HUES48 (cell line): ENCODE measurements around the gene PFDN6.
"Not testable (repeated sequence)": the region's sequence is repeated elsewhere in the genome, so short reads cannot be mapped to it uniquely, and the experiment has no call there.

ENCODE experiments used
- H3K27ac ChIP-seq: one replicate; pipeline ENCODE4 v1.7.0; 2013; ENCODE audit warnings: low read depth, low read length, inconsistent platforms
- H3K27me3 ChIP-seq: 2 replicates; pipeline ENCODE4 v1.6.1; 2013; ENCODE audit warnings: mild to moderate bottlenecking, low read length; ENCODE audit not compliant: control insufficient read depth, insufficient read depth
- H3K36me3 ChIP-seq: 2 replicates; pipeline ENCODE4 v1.6.1; 2013; ENCODE audit warnings: low read length; ENCODE audit not compliant: control insufficient read depth, insufficient read depth
- H3K4me1 ChIP-seq: 2 replicates; pipeline ENCODE4 v1.6.1; 2013; ENCODE audit warnings: mild to moderate bottlenecking, low read length; ENCODE audit not compliant: control insufficient read depth, insufficient read depth
- H3K4me3 ChIP-seq: 2 replicates; pipeline ENCODE4 v1.5.1; 2013; ENCODE audit warnings: mild to moderate bottlenecking, low read depth, low read length
- H3K9ac ChIP-seq: 2 replicates; pipeline ENCODE4 v1.6.1; 2013; ENCODE audit warnings: mild to moderate bottlenecking, low read depth, low read length, moderate library complexity
- H3K9me3 ChIP-seq: 2 replicates; pipeline ENCODE4 v1.6.1; 2013; ENCODE audit warnings: low read length; ENCODE audit not compliant: control insufficient read depth, insufficient read depth

The PFDN6 gene

DNA sequence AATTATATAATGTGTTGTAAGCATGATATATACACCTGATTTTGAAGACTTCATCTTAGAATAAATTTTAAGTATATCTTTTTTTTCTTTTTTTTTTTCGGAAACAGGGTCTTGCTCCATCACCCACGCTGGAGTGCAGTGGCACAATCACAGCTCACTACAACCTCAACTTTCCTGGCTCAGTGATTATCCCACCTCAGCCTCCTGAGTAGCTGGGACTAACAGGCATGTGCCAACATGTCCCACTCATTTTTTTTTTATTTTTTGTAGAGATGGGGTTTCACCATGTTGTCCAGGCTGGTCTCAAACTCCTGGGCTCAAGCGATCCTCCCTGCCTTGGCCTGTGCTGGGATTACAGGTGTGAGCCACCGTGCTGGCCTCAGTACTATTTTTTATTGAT is 34.8 kb upstream of the PFDN6 start:
- H3K9ac ChIP-seq: no peak overlapping the region
- H3K27ac ChIP-seq: no peak overlapping the region
- no peaks in the 10 kb centered on the region for H3K4me1 ChIP-seq
- H3K27me3 ChIP-seq: no peaks in the 10 kb centered on the region
- H3K9me3 ChIP-seq: no peaks in the 10 kb centered on the region
- H3K36me3 ChIP-seq: peaks cover 16% of the 10 kb centered on the region
- no peak overlapping the region for H3K4me3 ChIP-seq

DNA sequence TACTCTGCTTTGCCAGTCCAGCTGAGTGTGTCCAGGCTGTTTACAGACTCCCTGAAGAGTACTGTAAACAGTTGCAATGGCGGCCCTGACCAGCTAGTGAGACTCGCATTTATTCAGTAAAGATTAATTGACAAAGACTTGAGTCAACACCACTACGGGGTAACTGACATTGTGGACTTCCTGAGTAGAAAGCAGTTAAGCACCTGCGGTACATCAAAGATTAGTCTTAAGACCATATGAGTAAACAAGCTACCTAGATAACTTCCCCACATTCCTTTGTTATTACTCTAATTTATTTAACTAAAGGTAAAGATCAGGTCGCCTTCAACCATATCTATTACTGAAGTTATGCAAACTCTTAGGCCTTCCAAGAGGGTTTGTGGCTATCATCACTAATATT is 30.4 kb upstream of the PFDN6 start:
- no peaks in the 10 kb centered on the region for H3K4me1 ChIP-seq
- no peak overlapping the region for H3K27ac ChIP-seq
- H3K4me3 ChIP-seq: no peak overlapping the region

GRCh38 chr6:33262490-33262889 is 26.9 kb upstream of the PFDN6 start:
- H3K36me3 ChIP-seq: peaks cover 67% of the 10 kb centered on the region
- not testable (repeated sequence) for H3K4me1 ChIP-seq, H3K9ac ChIP-seq, H3K9me3 ChIP-seq, H3K27ac ChIP-seq, H3K4me3 ChIP-seq, H3K27me3 ChIP-seq

More for the DNA sequence above, 30.4 kb upstream of the PFDN6 start:
- Histone ChIP-seq H3K27me3 (no peaks in the 10 kb centered on the region), H3K9me3 (no peaks in the 10 kb centered on the region), H3K36me3 (peaks cover 38% of the 10 kb centered on the region), H3K9ac (no peak overlapping the region)

- H3K27me3 ChIP-seq: no peaks in the 10 kb centered on the region
- H3K27ac ChIP-seq: no peak overlapping the region
- no peaks in the 10 kb centered on the region for H3K9me3 ChIP-seq
- H3K4me3 ChIP-seq: no peak overlapping the region
- peaks cover 79% of the 10 kb centered on the region for H3K36me3 ChIP-seq
- no peak overlapping the region for H3K9ac ChIP-seq
- no peaks in the 10 kb centered on the region for H3K4me1 ChIP-seq
Measured at GRCh38 chr6:33264015-33264414, 25.4 kb upstream of the PFDN6 start.

- Histone ChIP-seq H3K36me3 (peaks cover 72% of the 10 kb centered on the region), H3K9ac (peak overlapping the region; percentile 97)
Measured at GRCh38 chr6:33271117-33271467, 18.3 kb upstream of the PFDN6 start.

DNA sequence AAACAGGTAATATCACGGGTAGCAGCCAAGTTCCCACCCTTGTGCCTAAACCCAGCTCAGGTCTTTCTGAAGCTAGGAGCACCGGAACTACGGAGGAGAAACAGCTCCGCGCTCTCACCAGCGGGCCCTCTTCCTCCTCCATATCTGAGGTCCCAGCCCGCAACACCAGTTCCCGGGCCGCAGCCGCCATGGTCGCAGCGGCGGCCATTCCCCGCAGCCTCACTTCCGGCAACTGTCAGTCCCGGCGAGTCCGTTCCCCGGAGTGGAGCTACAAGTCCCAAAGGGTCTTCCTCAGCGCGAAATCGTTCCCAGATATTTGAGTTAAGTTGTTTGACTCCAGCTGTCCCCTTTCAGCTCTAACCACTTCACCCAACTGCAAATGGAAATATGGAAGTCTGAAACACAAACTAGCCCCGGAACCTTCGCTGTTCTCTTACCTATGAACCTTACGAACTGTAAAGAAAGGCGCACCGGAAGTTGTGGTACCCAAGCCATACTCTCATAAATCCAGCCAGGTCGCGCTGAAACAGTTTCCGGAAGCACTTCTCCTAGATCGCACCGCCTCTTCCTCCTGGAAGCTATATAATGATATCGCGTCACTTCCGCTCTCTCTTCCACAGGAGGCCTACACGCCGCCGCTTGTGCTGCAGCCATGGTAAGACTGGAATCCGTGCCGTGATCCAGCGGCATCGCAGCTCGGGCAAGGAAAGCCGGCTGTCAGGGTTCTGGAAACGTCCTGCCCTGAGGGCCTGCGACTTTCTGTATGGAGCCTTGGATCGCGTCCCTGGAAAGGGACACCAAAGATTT is 17.7 kb upstream of the PFDN6 start, which contains the start of the genes RPS18 and VPS52:
Gene RPS18, plus strand, starts transcription at position 608 of the 807 bp plus-strand sequence. Its CDS starts 45 bp downstream, at position 653.
Gene VPS52, minus strand, starts transcription at position 409 of the 807 bp plus-strand sequence. Its CDS starts 201 bp downstream, at position 208.
- Histone ChIP-seq H3K27ac (peak within 1 kb of the TSS; percentile 98), H3K9me3 (no peaks in the 10 kb centered on the region), H3K4me1 (peaks cover 19% of the 10 kb centered on the region), H3K4me3 (peak within 1 kb of the TSS; percentile 99), H3K9ac (peak within 1 kb of the TSS; percentile 97), H3K36me3 (peaks cover 72% of the 10 kb centered on the region), H3K27me3 (no peaks in the 10 kb centered on the region)

More at GRCh38 chr6:33271117-33271467, 18.3 kb upstream of the PFDN6 start:
- Histone ChIP-seq H3K4me1 (peaks cover 19% of the 10 kb centered on the region), H3K27ac (peak overlapping the region; percentile 98), H3K27me3 (no peaks in the 10 kb centered on the region), H3K9me3 (no peaks in the 10 kb centered on the region), H3K4me3 (peak overlapping the region; percentile 99)

GRCh38 chr6:33272275-33273128 is 16.9 kb upstream of the PFDN6 start:
- peak overlapping the region; percentile 99 for H3K4me3 ChIP-seq
- no peaks in the 10 kb centered on the region for H3K9me3 ChIP-seq
- peaks cover 19% of the 10 kb centered on the region for H3K4me1 ChIP-seq
- H3K36me3 ChIP-seq: peaks cover 65% of the 10 kb centered on the region
- H3K27me3 ChIP-seq: no peaks in the 10 kb centered on the region
- H3K27ac ChIP-seq: peak overlapping the region; percentile 98
- H3K9ac ChIP-seq: peak overlapping the region; percentile 97

DNA sequence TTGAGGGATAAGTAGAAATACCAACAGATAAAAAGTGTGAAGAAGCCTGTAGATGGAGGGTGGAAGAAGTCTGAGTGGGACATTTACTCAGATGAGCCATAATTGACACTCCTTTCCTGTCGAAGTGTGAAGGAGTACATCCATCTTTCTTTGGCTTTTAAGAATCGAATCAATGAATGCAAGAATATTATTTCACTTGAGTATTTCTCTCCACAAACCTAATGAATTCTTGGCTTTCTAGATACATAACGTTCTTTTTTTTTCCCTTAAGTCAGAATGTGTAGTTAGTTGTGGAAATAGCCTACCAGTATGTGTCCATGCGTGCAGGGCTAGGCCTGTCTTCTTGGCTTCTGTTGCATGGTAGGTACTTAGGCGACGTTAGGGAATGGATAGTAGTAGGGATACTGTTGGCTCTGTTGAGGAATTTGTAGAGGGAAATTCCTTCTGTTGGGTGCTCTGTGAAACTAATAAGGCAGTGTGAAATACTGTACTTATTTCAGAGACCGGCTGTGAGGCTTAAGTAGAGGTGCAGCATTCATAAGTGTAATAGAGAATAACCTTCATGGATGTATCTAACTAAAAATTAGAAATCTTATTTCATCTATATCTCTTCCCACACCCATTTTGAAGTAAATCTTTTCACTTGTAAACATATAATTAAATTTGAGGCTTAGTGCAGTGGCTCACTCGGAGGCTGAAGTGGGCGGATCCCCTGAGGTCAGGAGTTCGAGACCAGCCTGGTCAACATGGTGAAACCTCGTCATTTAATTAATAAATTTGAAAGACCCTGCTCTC is 16.1 kb upstream of the PFDN6 start:
- Histone ChIP-seq H3K9ac (peak overlapping the region; percentile 97), H3K36me3 (peaks cover 56% of the 10 kb centered on the region), H3K27me3 (no peaks in the 10 kb centered on the region), H3K27ac (peak overlapping the region; percentile 98), H3K4me3 (peak overlapping the region; percentile 99), H3K9me3 (no peaks in the 10 kb centered on the region), H3K4me1 (peaks cover 25% of the 10 kb centered on the region)

DNA sequence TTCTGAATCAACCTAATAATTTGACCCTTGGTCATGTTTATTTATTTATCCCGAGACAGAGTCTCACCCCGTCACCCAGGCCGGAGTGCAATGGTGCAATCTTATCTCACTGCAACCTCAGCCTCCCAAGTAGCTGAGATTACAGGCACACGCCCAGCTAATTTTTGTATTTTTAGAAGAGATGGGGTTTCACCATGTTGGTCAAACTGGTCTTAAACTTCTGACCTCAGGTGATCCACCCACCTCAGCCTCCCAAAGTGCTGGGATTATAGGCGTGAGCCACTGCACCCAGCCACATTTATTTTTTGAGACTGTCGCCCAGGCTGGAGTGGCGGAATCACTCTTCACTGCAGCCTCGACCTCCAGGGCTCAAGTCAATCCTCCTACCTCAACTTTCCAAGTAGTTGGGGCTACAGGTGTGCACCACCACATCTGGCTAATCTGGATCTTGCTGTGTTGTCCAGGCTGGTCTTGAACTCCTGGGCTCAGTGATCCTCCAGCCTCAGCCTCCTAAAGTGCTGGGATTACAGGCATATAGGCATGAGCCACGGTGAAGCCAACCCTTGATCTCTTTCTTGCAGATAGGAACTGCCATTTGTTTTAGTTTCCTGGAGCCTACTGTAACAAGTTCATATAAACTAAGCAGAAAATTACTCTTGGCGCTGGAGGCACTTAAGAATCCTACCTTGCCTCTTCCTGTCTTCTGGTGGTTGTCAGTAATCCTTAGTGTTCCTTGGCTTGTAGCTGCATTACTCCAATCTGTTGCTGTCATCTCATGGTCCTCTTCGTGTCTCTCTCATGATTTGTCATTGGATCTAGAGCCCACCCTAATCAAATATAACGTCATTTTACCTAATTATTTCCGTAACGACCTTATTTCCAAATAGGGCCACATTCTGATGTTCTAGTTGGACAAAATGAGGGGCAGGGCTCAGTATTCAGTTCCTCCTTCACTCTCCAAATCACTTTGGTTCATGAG is 15.2 kb upstream of the PFDN6 start:
- H3K27ac ChIP-seq: peak overlapping the region; percentile 98
- H3K27me3 ChIP-seq: no peaks in the 10 kb centered on the region
- peaks cover 28% of the 10 kb centered on the region for H3K4me1 ChIP-seq
- peaks cover 55% of the 10 kb centered on the region for H3K36me3 ChIP-seq
- peak overlapping the region; percentile 97 for H3K9ac ChIP-seq
- H3K9me3 ChIP-seq: no peaks in the 10 kb centered on the region
- peak overlapping the region; percentile 99 for H3K4me3 ChIP-seq
